Gastrocnemius medialis (tissue), 4 donors: ENCODE data around the gene FCER2.

ENCODE experiments used
- CTCF ChIP-seq, 5 experiments: fragments of 450-650 bp in 3 of 5; fragments of 200-600 bp in 2 of 5; sonication (generic) in 2 of 5; IDR thresholded peaks in 4 of 5; conservative IDR thresholded peaks in 1 of 5; 1 replicate in 4 of 5; 2 replicates in 1 of 5; pipeline ENCODE4 v1.5.1; 2016 to 2019; ENCODE audit warnings: antibody characterized with exemption in 5 of 5, mild to moderate bottlenecking in 3 of 5, moderate library complexity in 3 of 5
- POLR2A ChIP-seq, 2 donors: fragments of 450-650 bp; IDR thresholded peaks; one replicate each; pipeline ENCODE4 v1.6.1; 2017; ENCODE audit warnings: antibody characterized with exemption in 2 of 2, mild to moderate bottlenecking in 2 of 2, moderate library complexity in 2 of 2

GRCh38 chr19:7678971-7679751, 22.8 kb downstream of the FCER2 start:
- TF ChIP-seq CTCF (IDR thresholded peaks at IDR 0.05 in 4 of 5, conservative IDR thresholded peaks at IDR 0.05 in 1 of 5) (no peak), POLR2A (IDR thresholded peaks at IDR 0.05) (no peak)
